ENCODE results near the gene ZNF274.

Gene ZNF274

GRCh38 chr19:58166268-58166667, 16.6 kb upstream of the ZNF274 start:
- Histone ChIP-seq H3K27me3 (ENCODE audit: control insufficient read depth, insufficient read depth, low read length, poor library complexity, severe bottlenecking) (no peaks in the 10 kb centered on the region), H3K27ac (ENCODE audit: insufficient read depth, low read depth, low read length, poor library complexity, severe bottlenecking) (no peak overlapping the region), H3K9me3 (ENCODE audit: control insufficient read depth, low read length) (peaks cover 8% of the 10 kb centered on the region), H3K4me3 (ENCODE audit: insufficient read depth, low read depth, low read length) (no peak overlapping the region), H3K36me3 (ENCODE audit: control insufficient read depth, insufficient read depth, low read length) (no peaks in the 10 kb centered on the region), H3K4me1 (ENCODE audit: control insufficient read depth, insufficient read depth, low read length) (no peaks in the 10 kb centered on the region)
- WGBS, 2 experiments: no CpG with 5 or more reads among the region's 1 CpG

- peaks cover 8% of the 10 kb centered on the region for H3K9me3 ChIP-seq (ENCODE audit: control insufficient read depth, low read length)
- no peaks in the 10 kb centered on the region for H3K27me3 ChIP-seq (ENCODE audit: control insufficient read depth, insufficient read depth, low read length, poor library complexity, severe bottlenecking)
- no peak overlapping the region for H3K27ac ChIP-seq (ENCODE audit: insufficient read depth, low read depth, low read length, poor library complexity, severe bottlenecking)
- no peak overlapping the region for H3K4me3 ChIP-seq (ENCODE audit: insufficient read depth, low read depth, low read length)
- no peaks in the 10 kb centered on the region for H3K4me1 ChIP-seq (ENCODE audit: control insufficient read depth, insufficient read depth, low read length)
- H3K36me3 ChIP-seq (ENCODE audit: control insufficient read depth, insufficient read depth, low read length): no peaks in the 10 kb centered on the region
- 54 to 64% methylated on average over 4 of the region's 4 CpGs for WGBS, 2 experiments
Measured at GRCh38 chr19:58166708-58167280, 16.1 kb upstream of the ZNF274 start.

- Histone ChIP-seq H3K4me1 (ENCODE audit: control insufficient read depth, insufficient read depth, low read length) (no peaks in the 10 kb centered on the region), H3K9me3 (ENCODE audit: control insufficient read depth, low read length) (peaks cover 8% of the 10 kb centered on the region), H3K27me3 (ENCODE audit: control insufficient read depth, insufficient read depth, low read length, poor library complexity, severe bottlenecking) (no peaks in the 10 kb centered on the region), H3K27ac (ENCODE audit: insufficient read depth, low read depth, low read length, poor library complexity, severe bottlenecking) (no peak overlapping the region), H3K4me3 (ENCODE audit: insufficient read depth, low read depth, low read length) (no peak overlapping the region), H3K36me3 (ENCODE audit: control insufficient read depth, insufficient read depth, low read length) (no peaks in the 10 kb centered on the region)
- WGBS, 2 experiments: 43% methylated on average over 1 of the region's 1 CpG
Measured at GRCh38 chr19:58170860-58171259, 12.0 kb upstream of the ZNF274 start.

- WGBS, 2 experiments: 74% methylated on average over 4 of the region's 4 CpGs
- H3K27me3 ChIP-seq (ENCODE audit: control insufficient read depth, insufficient read depth, low read length, poor library complexity, severe bottlenecking): no peaks in the 10 kb centered on the region
- peak overlapping the region; percentile 72 for H3K4me3 ChIP-seq (ENCODE audit: insufficient read depth, low read depth, low read length)
- no peaks in the 10 kb centered on the region for H3K4me1 ChIP-seq (ENCODE audit: control insufficient read depth, insufficient read depth, low read length)
- peaks cover 21% of the 10 kb centered on the region for H3K36me3 ChIP-seq (ENCODE audit: control insufficient read depth, insufficient read depth, low read length)
- H3K9me3 ChIP-seq (ENCODE audit: control insufficient read depth, low read length): peaks cover 6% of the 10 kb centered on the region
- H3K27ac ChIP-seq (ENCODE audit: insufficient read depth, low read depth, low read length, poor library complexity, severe bottlenecking): no peak overlapping the region
Measured at GRCh38 chr19:58181902-58182576, 822 bp upstream of the ZNF274 start.

- Histone ChIP-seq H3K36me3 (ENCODE audit: control insufficient read depth, insufficient read depth, low read length) (peaks cover 26% of the 10 kb centered on the region), H3K4me3 (ENCODE audit: insufficient read depth, low read depth, low read length) (peak overlapping the region; percentile 72), H3K27ac (ENCODE audit: insufficient read depth, low read depth, low read length, poor library complexity, severe bottlenecking) (peak overlapping the region; percentile 98), H3K4me1 (ENCODE audit: control insufficient read depth, insufficient read depth, low read length) (no peaks in the 10 kb centered on the region), H3K27me3 (ENCODE audit: control insufficient read depth, insufficient read depth, low read length, poor library complexity, severe bottlenecking) (no peaks in the 10 kb centered on the region), H3K9me3 (ENCODE audit: control insufficient read depth, low read length) (peaks cover 6% of the 10 kb centered on the region)
- WGBS, 2 experiments: 33 to 34% methylated on average over 17 of the region's 17 CpGs
Measured at GRCh38 chr19:58182577-58182988, 278 bp upstream of the ZNF274 start.

- Histone ChIP-seq H3K4me3 (ENCODE audit: insufficient read depth, low read depth, low read length) (peak overlapping the region; percentile 72), H3K9me3 (ENCODE audit: control insufficient read depth, low read length) (peaks cover 6% of the 10 kb centered on the region), H3K4me1 (ENCODE audit: control insufficient read depth, insufficient read depth, low read length) (no peaks in the 10 kb centered on the region), H3K27ac (ENCODE audit: insufficient read depth, low read depth, low read length, poor library complexity, severe bottlenecking) (no peak overlapping the region), H3K36me3 (ENCODE audit: control insufficient read depth, insufficient read depth, low read length) (peaks cover 35% of the 10 kb centered on the region), H3K27me3 (ENCODE audit: control insufficient read depth, insufficient read depth, low read length, poor library complexity, severe bottlenecking) (no peaks in the 10 kb centered on the region)
- 28 to 32% methylated on average over 13 of the region's 13 CpGs for WGBS, 2 experiments
Measured at GRCh38 chr19:58183817-58184215, 955 bp downstream of the ZNF274 start.

- Histone ChIP-seq H3K27me3 (ENCODE audit: control insufficient read depth, insufficient read depth, low read length, poor library complexity, severe bottlenecking) (no peaks in the 10 kb centered on the region), H3K9me3 (ENCODE audit: control insufficient read depth, low read length) (peaks cover 19% of the 10 kb centered on the region), H3K36me3 (ENCODE audit: control insufficient read depth, insufficient read depth, low read length) (peaks cover 91% of the 10 kb centered on the region), H3K4me3 (ENCODE audit: insufficient read depth, low read depth, low read length) (no peak overlapping the region), H3K4me1 (ENCODE audit: control insufficient read depth, insufficient read depth, low read length) (no peaks in the 10 kb centered on the region), H3K27ac (ENCODE audit: insufficient read depth, low read depth, low read length, poor library complexity, severe bottlenecking) (no peak overlapping the region)
- WGBS, 2 experiments: 49 to 52% methylated on average over 4 to 5 of the region's 6 CpGs
Measured at GRCh38 chr19:58196901-58197616, 14.2 kb downstream of the ZNF274 start.

GRCh38 chr19:58203814-58204475, 21.1 kb downstream of the ZNF274 start:
- Histone ChIP-seq H3K27ac (ENCODE audit: insufficient read depth, low read depth, low read length, poor library complexity, severe bottlenecking) (no peak overlapping the region), H3K27me3 (ENCODE audit: control insufficient read depth, insufficient read depth, low read length, poor library complexity, severe bottlenecking) (no peaks in the 10 kb centered on the region), H3K4me1 (ENCODE audit: control insufficient read depth, insufficient read depth, low read length) (no peaks in the 10 kb centered on the region), H3K36me3 (ENCODE audit: control insufficient read depth, insufficient read depth, low read length) (peaks cover 87% of the 10 kb centered on the region), H3K9me3 (ENCODE audit: control insufficient read depth, low read length) (peaks cover 7% of the 10 kb centered on the region), H3K4me3 (ENCODE audit: insufficient read depth, low read depth, low read length) (peak overlapping the region; percentile 18)
- 85 to 87% methylated on average over 49 of the region's 49 CpGs for WGBS, 2 experiments

GRCh38 chr19:58204566-58204965, 21.7 kb downstream of the ZNF274 start:
- Histone ChIP-seq H3K36me3 (ENCODE audit: control insufficient read depth, insufficient read depth, low read length) (peaks cover 87% of the 10 kb centered on the region), H3K9me3 (ENCODE audit: control insufficient read depth, low read length) (peaks cover 7% of the 10 kb centered on the region), H3K4me3 (ENCODE audit: insufficient read depth, low read depth, low read length) (peak overlapping the region; percentile 18), H3K27ac (ENCODE audit: insufficient read depth, low read depth, low read length, poor library complexity, severe bottlenecking) (no peak overlapping the region), H3K4me1 (ENCODE audit: control insufficient read depth, insufficient read depth, low read length) (no peaks in the 10 kb centered on the region), H3K27me3 (ENCODE audit: control insufficient read depth, insufficient read depth, low read length, poor library complexity, severe bottlenecking) (no peaks in the 10 kb centered on the region)
- WGBS, 2 experiments: 89 to 91% methylated on average over 15 of the region's 15 CpGs

- WGBS, 2 experiments: 92 to 97% methylated on average over 8 of the region's 8 CpGs
- Histone ChIP-seq H3K9me3 (ENCODE audit: control insufficient read depth, low read length) (peaks cover 6% of the 10 kb centered on the region), H3K36me3 (ENCODE audit: control insufficient read depth, insufficient read depth, low read length) (peaks cover 92% of the 10 kb centered on the region), H3K4me3 (ENCODE audit: insufficient read depth, low read depth, low read length) (no peak overlapping the region), H3K27me3 (ENCODE audit: control insufficient read depth, insufficient read depth, low read length, poor library complexity, severe bottlenecking) (no peaks in the 10 kb centered on the region), H3K27ac (ENCODE audit: insufficient read depth, low read depth, low read length, poor library complexity, severe bottlenecking) (no peak overlapping the region), H3K4me1 (ENCODE audit: control insufficient read depth, insufficient read depth, low read length) (no peaks in the 10 kb centered on the region)
Measured at GRCh38 chr19:58209577-58209976, 26.7 kb downstream of the ZNF274 start.

Measured in ectodermal cell (in vitro differentiated cells).